Liver (tissue), 9 donors: ENCODE results near the gene PCDH1. TPM values are rescaled to one million over a fixed set of nuclear protein-coding genes. Genes with fewer than 3 reads are reported as not detected.
A peak's percentile ranks its signal among the peaks of the same experiment; 100 is the strongest.

ENCODE experiments used
- DNase-seq: peaks from one replicate; pipeline ENCODE4 v3.0.0-alpha.2; 2017; ENCODE audit warnings: low spot score
- H3K27ac ChIP-seq, 2 donors: one replicate each; pipeline ENCODE4 v1.7.0; 2013; ENCODE audit warnings: inconsistent platforms in 2 of 2, low read length in 2 of 2, control low read depth in 1 of 2, low read depth in 1 of 2, mild to moderate bottlenecking in 1 of 2
- H3K27me3 ChIP-seq, 4 donors: one replicate each; pipeline versions ENCODE4 v1.6.1 to v1.7.0; 2013; ENCODE audit warnings: low read length in 3 of 4, inconsistent platforms in 1 of 4, mild to moderate bottlenecking in 1 of 4, moderate library complexity in 1 of 4; ENCODE audit not compliant: control insufficient read depth in 4 of 4, insufficient read depth in 4 of 4
- H3K36me3 ChIP-seq, 4 donors: one replicate each; pipeline versions ENCODE4 v1.6.1 to v1.7.0; 2013; ENCODE audit warnings: low read length in 3 of 4, mild to moderate bottlenecking in 3 of 4, low read depth in 1 of 4, moderate library complexity in 1 of 4; ENCODE audit not compliant: control insufficient read depth in 4 of 4, insufficient read depth in 3 of 4
- H3K4me1 ChIP-seq, 4 donors: one replicate each; pipeline versions ENCODE4 v1.6.1 to v1.7.0; 2013; ENCODE audit warnings: low read length in 3 of 4, mild to moderate bottlenecking in 3 of 4, moderate library complexity in 1 of 4; ENCODE audit not compliant: control insufficient read depth in 4 of 4, insufficient read depth in 4 of 4
- H3K4me3 ChIP-seq, 3 donors: one replicate each; pipeline versions ENCODE4 v1.6.1 to v1.7.0; 2013; ENCODE audit warnings: low read length in 3 of 3, control low read depth in 1 of 3, low read depth in 1 of 3, mild to moderate bottlenecking in 1 of 3
- H3K9ac ChIP-seq, 2 donors: one replicate each; pipeline ENCODE4 v1.7.0; 2013; ENCODE audit warnings: low read length in 2 of 2, mild to moderate bottlenecking in 2 of 2, moderate library complexity in 2 of 2, control low read depth in 1 of 2, low read depth in 1 of 2
- H3K9me3 ChIP-seq, 4 donors: one replicate each; pipeline versions ENCODE4 v1.6.1 to v1.7.0; 2013; ENCODE audit warnings: low read length in 3 of 4; ENCODE audit not compliant: control insufficient read depth in 4 of 4
- GABPA ChIP-seq, 2 donors: IDR thresholded peaks in 1 of 2; conservative IDR thresholded peaks in 1 of 2; 2 replicates each; pipeline ENCODE4 v1.6.1; 2016; ENCODE audit warnings: antibody characterized with exemption in 2 of 2, mild to moderate bottlenecking in 1 of 2, moderate library complexity in 1 of 2
- HNF4A ChIP-seq, 2 donors: conservative IDR thresholded peaks; 2 replicates each; pipeline ENCODE4 v1.6.1; 2016; ENCODE audit warnings: antibody characterized with exemption in 2 of 2, mild to moderate bottlenecking in 2 of 2
- JUND ChIP-seq, 2 donors: IDR thresholded peaks; 2 replicates each; pipeline ENCODE4 v1.6.1; 2016; ENCODE audit warnings: antibody characterized with exemption in 2 of 2
- TAF1 ChIP-seq: conservative IDR thresholded peaks from 2 replicates; pipeline ENCODE4 v1.6.1; 2016; ENCODE audit warnings: antibody characterized with exemption, mild to moderate bottlenecking
- WGBS: extraction: QIAGEN DNeasy Blood & Tissue Kit; methylation state at CpG from one replicate; pipeline ENCODE4 v1.1.7; 2013; 5-methylcytosine and 5-hydroxymethylcytosine counted together
- polyA plus RNA-seq, 2 donors: library from polyadenylated mRNA; stranded (reverse) in 1 of 2; unstranded in 1 of 2; fragments of 200-250 nt in 1 of 2; fragments of >200 nt in 1 of 2; fragmentation: Nextera tagmentation in 1 of 2; extraction: Ambion mirVana in 1 of 2; gene quantifications; one replicate each; pipeline versions ENCODE4 v1.2.1 to v1.2.3, GENCODE V29; 2013 to 2015
- total RNA-seq, 2 donors: library from RNA; depleted of rRNA; stranded (reverse); fragments of >200 nt; gene quantifications; one replicate each; pipeline ENCODE4 v1.2.3, GENCODE V29; 2014
- TF ChIP-seq, protein P1 (sequence below): IDR thresholded peaks from 2 replicates; pipeline ENCODE4 v1.6.1; 2016; ENCODE audit warnings: antibody characterized with exemption, mild to moderate bottlenecking
- TF ChIP-seq, protein P2 (sequence below): IDR thresholded peaks from 2 replicates; pipeline ENCODE4 v1.6.1; 2016; ENCODE audit warnings: antibody characterized with exemption
- TF ChIP-seq, protein P3 (sequence below): fragments of 150-350 bp; IDR thresholded peaks from 2 replicates; pipeline ENCODE4 v1.5.1; 2017; ENCODE audit warnings: improper control_type of control experiment, low read depth, low read length; ENCODE audit not compliant: missing input control
- TF ChIP-seq, protein P4 (sequence below): IDR thresholded peaks from 2 replicates; pipeline ENCODE4 v1.6.1; 2016; ENCODE audit warnings: antibody characterized with exemption
- donor health status: healthy.
- donor health status: healthy.
- donor health status: healthy.
- donor health status: healthy.
- donor health status: healthy.

PCDH1 gene
- total and polyA plus RNA-seq, 4 donors = 9.3 to 52.8 (median 15.0) TPM

DNA sequence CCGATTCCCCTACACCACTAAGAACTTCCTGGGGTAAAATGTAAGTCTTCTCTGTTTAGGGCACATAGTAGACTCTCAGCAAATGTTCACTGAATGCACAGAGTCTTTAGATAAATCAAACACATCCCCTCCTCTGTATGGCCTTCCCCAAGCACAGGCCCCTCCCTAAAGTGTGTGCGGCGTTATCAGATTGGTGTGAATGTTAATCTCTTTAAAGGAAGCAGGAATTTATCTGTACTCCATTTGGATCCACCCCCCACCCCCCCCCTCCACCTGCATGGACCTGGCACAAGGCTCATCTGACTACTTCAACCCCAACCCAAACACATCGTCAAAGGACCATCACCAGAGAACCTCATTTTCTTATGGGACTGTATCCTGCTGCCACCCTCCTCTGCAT lies 6.3 kb downstream of the PCDH1 start (continued):
- TF ChIP-seq, protein P1, sequence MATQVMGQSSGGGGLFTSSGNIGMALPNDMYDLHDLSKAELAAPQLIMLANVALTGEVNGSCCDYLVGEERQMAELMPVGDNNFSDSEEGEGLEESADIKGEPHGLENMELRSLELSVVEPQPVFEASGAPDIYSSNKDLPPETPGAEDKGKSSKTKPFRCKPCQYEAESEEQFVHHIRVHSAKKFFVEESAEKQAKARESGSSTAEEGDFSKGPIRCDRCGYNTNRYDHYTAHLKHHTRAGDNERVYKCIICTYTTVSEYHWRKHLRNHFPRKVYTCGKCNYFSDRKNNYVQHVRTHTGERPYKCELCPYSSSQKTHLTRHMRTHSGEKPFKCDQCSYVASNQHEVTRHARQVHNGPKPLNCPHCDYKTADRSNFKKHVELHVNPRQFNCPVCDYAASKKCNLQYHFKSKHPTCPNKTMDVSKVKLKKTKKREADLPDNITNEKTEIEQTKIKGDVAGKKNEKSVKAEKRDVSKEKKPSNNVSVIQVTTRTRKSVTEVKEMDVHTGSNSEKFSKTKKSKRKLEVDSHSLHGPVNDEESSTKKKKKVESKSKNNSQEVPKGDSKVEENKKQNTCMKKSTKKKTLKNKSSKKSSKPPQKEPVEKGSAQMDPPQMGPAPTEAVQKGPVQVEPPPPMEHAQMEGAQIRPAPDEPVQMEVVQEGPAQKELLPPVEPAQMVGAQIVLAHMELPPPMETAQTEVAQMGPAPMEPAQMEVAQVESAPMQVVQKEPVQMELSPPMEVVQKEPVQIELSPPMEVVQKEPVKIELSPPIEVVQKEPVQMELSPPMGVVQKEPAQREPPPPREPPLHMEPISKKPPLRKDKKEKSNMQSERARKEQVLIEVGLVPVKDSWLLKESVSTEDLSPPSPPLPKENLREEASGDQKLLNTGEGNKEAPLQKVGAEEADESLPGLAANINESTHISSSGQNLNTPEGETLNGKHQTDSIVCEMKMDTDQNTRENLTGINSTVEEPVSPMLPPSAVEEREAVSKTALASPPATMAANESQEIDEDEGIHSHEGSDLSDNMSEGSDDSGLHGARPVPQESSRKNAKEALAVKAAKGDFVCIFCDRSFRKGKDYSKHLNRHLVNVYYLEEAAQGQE = no peak
- TF ChIP-seq, protein P2, sequence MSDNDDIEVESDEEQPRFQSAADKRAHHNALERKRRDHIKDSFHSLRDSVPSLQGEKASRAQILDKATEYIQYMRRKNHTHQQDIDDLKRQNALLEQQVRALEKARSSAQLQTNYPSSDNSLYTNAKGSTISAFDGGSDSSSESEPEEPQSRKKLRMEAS = no peak
- TF ChIP-seq TAF1 (no peak), HNF4A (conservative IDR thresholded peaks at IDR 0.05) (no peak), JUND (IDR thresholded peaks at IDR 0.05) (no peak)
- TF ChIP-seq, protein P3, sequence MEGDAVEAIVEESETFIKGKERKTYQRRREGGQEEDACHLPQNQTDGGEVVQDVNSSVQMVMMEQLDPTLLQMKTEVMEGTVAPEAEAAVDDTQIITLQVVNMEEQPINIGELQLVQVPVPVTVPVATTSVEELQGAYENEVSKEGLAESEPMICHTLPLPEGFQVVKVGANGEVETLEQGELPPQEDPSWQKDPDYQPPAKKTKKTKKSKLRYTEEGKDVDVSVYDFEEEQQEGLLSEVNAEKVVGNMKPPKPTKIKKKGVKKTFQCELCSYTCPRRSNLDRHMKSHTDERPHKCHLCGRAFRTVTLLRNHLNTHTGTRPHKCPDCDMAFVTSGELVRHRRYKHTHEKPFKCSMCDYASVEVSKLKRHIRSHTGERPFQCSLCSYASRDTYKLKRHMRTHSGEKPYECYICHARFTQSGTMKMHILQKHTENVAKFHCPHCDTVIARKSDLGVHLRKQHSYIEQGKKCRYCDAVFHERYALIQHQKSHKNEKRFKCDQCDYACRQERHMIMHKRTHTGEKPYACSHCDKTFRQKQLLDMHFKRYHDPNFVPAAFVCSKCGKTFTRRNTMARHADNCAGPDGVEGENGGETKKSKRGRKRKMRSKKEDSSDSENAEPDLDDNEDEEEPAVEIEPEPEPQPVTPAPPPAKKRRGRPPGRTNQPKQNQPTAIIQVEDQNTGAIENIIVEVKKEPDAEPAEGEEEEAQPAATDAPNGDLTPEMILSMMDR = no peak

DNA sequence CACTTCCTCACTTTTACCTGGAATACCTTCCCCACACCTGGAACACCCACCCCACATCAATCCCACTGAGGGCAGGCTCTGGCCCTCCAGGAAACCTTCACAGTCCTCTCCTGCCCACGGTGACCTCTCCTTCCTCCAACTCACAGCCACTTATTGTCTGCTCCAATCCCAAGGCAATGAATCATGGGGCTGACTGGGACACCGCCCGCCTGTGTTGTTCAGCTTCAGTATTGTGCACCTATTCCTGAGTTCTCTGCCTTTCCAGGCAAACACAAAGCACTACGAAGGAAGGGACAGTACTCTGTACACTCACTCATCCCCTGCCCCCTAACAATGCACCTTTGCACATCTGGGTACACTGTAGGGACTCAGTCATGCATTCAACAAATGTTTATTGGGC lies 7.3 kb downstream of the PCDH1 start:
- no peak overlapping the region for H3K9ac ChIP-seq
- 76% methylated on average over 4 of the region's 4 CpGs for WGBS
- no peaks in the 10 kb centered on the region for H3K9me3 ChIP-seq
- no peak overlapping the region for H3K4me3 ChIP-seq
- H3K27ac ChIP-seq = no peak overlapping the region
- TF ChIP-seq, protein P4, sequence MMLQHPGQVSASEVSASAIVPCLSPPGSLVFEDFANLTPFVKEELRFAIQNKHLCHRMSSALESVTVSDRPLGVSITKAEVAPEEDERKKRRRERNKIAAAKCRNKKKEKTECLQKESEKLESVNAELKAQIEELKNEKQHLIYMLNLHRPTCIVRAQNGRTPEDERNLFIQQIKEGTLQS = no peak
- TF ChIP-seq, protein P1 = no peak
- TF ChIP-seq, protein P3 = no peak
- no peak for TF ChIP-seq HNF4A (conservative IDR thresholded peaks at IDR 0.05)
- no peak for TF ChIP-seq GABPA (IDR thresholded peaks at IDR 0.05 in 1 of 2, conservative IDR thresholded peaks at IDR 0.05 in 1 of 2)
- peaks cover 5 to 63% (median 41%) of the 10 kb centered on the region in 4 donors for H3K4me1 ChIP-seq
- H3K36me3 ChIP-seq = peaks cover 0 to 14% (median 7%) of the 10 kb centered on the region in 4 donors
- peak; percentile 28 for DNase-seq
- H3K27me3 ChIP-seq = no peaks in the 10 kb centered on the region
